NCI-H2081 (cell line): ENCODE measurements around the gene DAAM2.
A peak's percentile ranks its signal among the peaks of the same experiment; 100 is the strongest.

Experiments
- DNase-seq, 2 experiments: peaks; one replicate each; lab custom pipeline; 2025; lab: John Stamatoyannopoulos, UW

DAAM2 gene

GRCh38 chr6:39909701-39910100 lies 117.5 kb downstream of the DAAM2 start:
- DNase-seq, result no peak

- no peak for DNase-seq
Measured at GRCh38 chr6:39910164-39910563, 118.0 kb downstream of the DAAM2 start.

- DNase-seq, result no peak
Measured at GRCh38 chr6:39910744-39911143, 118.6 kb downstream of the DAAM2 start.

- no peak for DNase-seq
Measured at GRCh38 chr6:39911513-39912125, 119.4 kb downstream of the DAAM2 start.

GRCh38 chr6:39912446-39912845 lies 120.3 kb downstream of the DAAM2 start:
- DNase-seq, result no peak

- no peak for DNase-seq
Measured at GRCh38 chr6:39913391-39913916, 121.3 kb downstream of the DAAM2 start.

- no peak for DNase-seq
Measured at GRCh38 chr6:39914239-39914638, 122.1 kb downstream of the DAAM2 start.

GRCh38 chr6:39915866-39916265 lies 123.7 kb downstream of the DAAM2 start:
- DNase-seq, result no peak

GRCh38 chr6:39917329-39917728 lies 125.2 kb downstream of the DAAM2 start:
- no peak for DNase-seq

GRCh38 chr6:39917981-39918380 lies 125.8 kb downstream of the DAAM2 start:
- no peak for DNase-seq

- DNase-seq, result no peak
Measured at GRCh38 chr6:39918831-39919230, 126.7 kb downstream of the DAAM2 start.

- DNase-seq, result no peak
Measured at GRCh38 chr6:39920157-39920556, 128.0 kb downstream of the DAAM2 start.

- DNase-seq, result no peak
Measured at GRCh38 chr6:39922821-39923220, 130.6 kb downstream of the DAAM2 start.

GRCh38 chr6:39923394-39923793 lies 131.2 kb downstream of the DAAM2 start:
- peak in 1 of 2 experiments; percentile 2 for DNase-seq

- peak in 1 of 2 experiments; percentile 5 for DNase-seq
Measured at GRCh38 chr6:39923861-39924260, 131.7 kb downstream of the DAAM2 start.

- DNase-seq, result no peak
Measured at GRCh38 chr6:39924283-39924682, 132.1 kb downstream of the DAAM2 start.

- DNase-seq, result no peak
Measured at GRCh38 chr6:39925191-39925930, 133.2 kb downstream of the DAAM2 start.

GRCh38 chr6:39925931-39926290 lies 133.7 kb downstream of the DAAM2 start:
- no peak for DNase-seq

- DNase-seq, result no peak
Measured at GRCh38 chr6:39926668-39927067, 134.5 kb downstream of the DAAM2 start.

- DNase-seq, result no peak
Measured at GRCh38 chr6:39927159-39927558, 135.0 kb downstream of the DAAM2 start.

- DNase-seq, result no peak
Measured at GRCh38 chr6:39929039-39929732, 137.0 kb downstream of the DAAM2 start.

- DNase-seq, result no peak
Measured at GRCh38 chr6:39929733-39930461, 137.7 kb downstream of the DAAM2 start.
